K562 (cell line): ENCODE results near the gene A1BG. TPM values are rescaled to one million over a fixed set of nuclear protein-coding genes. Genes with fewer than 3 reads are reported as not detected.

Experiments used
- ATAC-seq: fragments of 200-7000 bp; cut with Tn5 transposase; 3 replicates; pipeline ENCODE4 v1.9.1; 2020; ENCODE audit warnings: moderate library complexity
- BruUV-seq: library from RNA; stranded (reverse); fragments of 400-500 nt; replicated peaks from 2 replicates; lab custom pipeline; 2021; lab: Mats Ljungman, UMichigan
- CTCF ChIA-PET: fragments of 300-600 bp; formaldehyde crosslinking; extraction: SDS; loops from one replicate; lab custom pipeline; 2021; ENCODE audit warnings: low intra/inter-chr PET ratio; lab: Yijun Ruan, JAX
- POLR2A ChIA-PET: fragments of 300-600, 350-650 bp; sonication (Branson Sonifier 250); formaldehyde crosslinking; extraction: SDS; loops from one replicate; lab custom pipeline; 2021; ENCODE audit warnings: antibody characterized with exemption, inconsistent platforms; lab: Yijun Ruan, JAX
- DNase-seq, 4 experiments: peaks; one replicate each; pipeline versions ENCODE4 v3.0.0 to v3.0.0-alpha.2; 2011 to 2018; ENCODE audit warnings: low spot score in 3 of 4, mixed read lengths in 3 of 4; ENCODE audit errors: extremely low read depth in 1 of 4
- FAIRE-seq: peaks from 2 replicates; lab custom pipeline; 2011; peaks lifted over from hg19 to GRCh38; lab: Jason Lieb, UNC
- H2AFZ ChIP-seq: 2 replicates; pipeline ENCODE4 v1.6.0; 2011; ENCODE audit warnings: low read depth, low read length, control low read depth, inconsistent platforms
- H3K27ac ChIP-seq: fragments of 200-600 bp; 3 replicates; pipeline ENCODE4 v1.8.0; 2011; ENCODE audit warnings: low read depth, mild to moderate bottlenecking, control low read depth, inconsistent platforms, low read length, moderate library complexity, mixed read lengths; ENCODE audit errors: extremely low read depth
- H3K27me3 ChIP-seq, 2 experiments: fragments of 300-600 bp in 1 of 2; 2 replicates in 1 of 2; 3 replicates in 1 of 2; pipeline versions ENCODE4 v1.6.0 to v1.8.0; 2011; ENCODE audit warnings: inconsistent platforms in 2 of 2, low read length in 2 of 2, mild to moderate bottlenecking in 1 of 2, mixed read lengths in 1 of 2, moderate library complexity in 1 of 2; ENCODE audit not compliant: control insufficient read depth in 2 of 2, insufficient read depth in 2 of 2
- H3K36me3 ChIP-seq: fragments of 300-600 bp; 3 replicates; pipeline ENCODE4 v1.8.0; 2011; ENCODE audit warnings: mild to moderate bottlenecking, low read length, inconsistent platforms; ENCODE audit not compliant: control insufficient read depth, insufficient read depth
- H3K4me1 ChIP-seq, 2 experiments: fragments of 200-600 bp in 1 of 2; replicated peaks in 1 of 2; 2 replicates in 1 of 2; 3 replicates in 1 of 2; pipeline versions ENCODE4 v1.5.1 to v1.8.0; 2011; ENCODE audit warnings: inconsistent platforms in 2 of 2, low read length in 2 of 2, mild to moderate bottlenecking in 1 of 2, mixed read lengths in 1 of 2, moderate library complexity in 1 of 2; ENCODE audit not compliant: control insufficient read depth in 2 of 2, insufficient read depth in 2 of 2
- H3K4me2 ChIP-seq: 2 replicates; pipeline ENCODE4 v1.6.1; 2011; ENCODE audit warnings: low read length, control low read depth, inconsistent platforms, mixed read lengths; ENCODE audit not compliant: insufficient read depth
- H3K4me3 ChIP-seq: fragments of 200-600 bp; sonication (generic), shearing (Covaris generic); 2 replicates; pipeline ENCODE4 v1.5.1; 2016; ENCODE audit warnings: control low read depth, inconsistent platforms
- H3K79me2 ChIP-seq: fragments of 200-600 bp; 3 replicates; pipeline ENCODE4 v1.8.0; 2011; ENCODE audit warnings: low read length, inconsistent platforms; ENCODE audit not compliant: control insufficient read depth, insufficient read depth
- H3K9ac ChIP-seq, 2 experiments: 2 replicates each; pipeline versions ENCODE4 v1.6.0 to v1.6.1; 2011; ENCODE audit warnings: low read depth in 2 of 2, low read length in 2 of 2, control low read depth in 1 of 2, inconsistent platforms in 1 of 2, mild to moderate bottlenecking in 1 of 2, mixed read lengths in 1 of 2; ENCODE audit not compliant: insufficient read depth in 1 of 2
- H3K9me1 ChIP-seq: one replicate; pipeline ENCODE4 v1.6.0; 2011; ENCODE audit warnings: inconsistent platforms, mild to moderate bottlenecking, low read length, moderate library complexity; ENCODE audit not compliant: control insufficient read depth, insufficient read depth
- H3K9me3 ChIP-seq: replicated peaks from 2 replicates; pipeline ENCODE4 v1.5.1; 2011; ENCODE audit warnings: low read depth, low read length, inconsistent platforms; ENCODE audit not compliant: control insufficient read depth, insufficient read depth
- H4K20me1 ChIP-seq: replicated peaks from 2 replicates; pipeline ENCODE4 v1.6.1; 2011; ENCODE audit warnings: low read length, inconsistent platforms, mixed read lengths; ENCODE audit not compliant: control insufficient read depth, insufficient read depth
- CTCF ChIP-seq, 3 experiments: IDR thresholded peaks in 2 of 3; conservative IDR thresholded peaks in 1 of 3; 2 replicates each; pipeline ENCODE4 v1.5.1; 2011 to 2012; ENCODE audit warnings: low read length in 3 of 3, mild to moderate bottlenecking in 3 of 3, control low read depth in 2 of 3, improper control_type of control experiment in 1 of 3, inconsistent platforms in 1 of 3, low read depth in 1 of 3, mixed read lengths in 1 of 3, moderate library complexity in 1 of 3; ENCODE audit not compliant: insufficient read depth in 2 of 3
- DNMT1 ChIP-seq: fragments of 450-650 bp; IDR thresholded peaks from 2 replicates; pipeline ENCODE4 v1.6.1; 2016; ENCODE audit warnings: antibody characterized with exemption, mild to moderate bottlenecking
- HBP1 ChIP-seq: fragments of 450-650 bp; formaldehyde crosslinking; IDR thresholded peaks from 2 replicates; pipeline ENCODE4 v1.4.0; 2022; ENCODE audit warnings: missing genetic modification characterization
- HSF4 ChIP-seq: fragments of 250-450 bp; sonication (Bioruptor Pico); IDR thresholded peaks from 2 replicates; pipeline ENCODE4 v2.1.2; 2022; ENCODE audit warnings: mild to moderate bottlenecking, moderate library complexity, borderline replicate concordance
- MECOM ChIP-seq: fragments of 250-450 bp; sonication (Bioruptor Pico); IDR thresholded peaks from 2 replicates; pipeline ENCODE4 v1.8.0; 2022; ENCODE audit warnings: inconsistent platforms
- PHB ChIP-seq: fragments of 250-450 bp; sonication (Bioruptor Pico); IDR thresholded peaks from 2 replicates; pipeline ENCODE4 v1.5.0; 2021
- SPI1 ChIP-seq: IDR thresholded peaks from 2 replicates; pipeline ENCODE4 v1.6.1; 2011; ENCODE audit warnings: low read depth, low read length, control low read depth, borderline replicate concordance
- STAG1 ChIP-seq: sonication (generic); formaldehyde crosslinking; IDR thresholded peaks from 2 replicates; pipeline ENCODE4 v1.5.0; 2020; ENCODE audit warnings: missing genetic modification reagents, borderline replicate concordance
- SUPT5H ChIP-seq: fragments of 450-650 bp; IDR thresholded peaks from 2 replicates; pipeline ENCODE4 v1.6.1; 2016
- TFE3 ChIP-seq: fragments of 450-650 bp; formaldehyde crosslinking; IDR thresholded peaks from 2 replicates; pipeline ENCODE4 v1.4.0; 2020; ENCODE audit warnings: mild to moderate bottlenecking, mixed read lengths
- ZBTB33 ChIP-seq: sonication (generic); formaldehyde crosslinking; IDR thresholded peaks from 2 replicates; pipeline ENCODE4 v1.8.1; 2023; ENCODE audit warnings: mild to moderate bottlenecking, missing genetic modification reagents
- WGBS: fragments of 100-300 bp; shearing (Covaris generic); methylation state at CpG from one replicate; pipeline ENCODE4 v1.1.6; 2016; ENCODE audit warnings: low coverage, mixed read lengths; ENCODE audit not compliant: insufficient coverage; ENCODE audit errors: missing lambda C conversion rate; 5-methylcytosine and 5-hydroxymethylcytosine counted together
- in situ Hi-C: fragments of 300-500 bp; cut with MboI; formaldehyde crosslinking; loops from 4 replicates; pipeline ENCODE4 v1.15.0; 2018; ENCODE audit warnings: inconsistent platforms, mixed read lengths
- intact Hi-C: fragments of 100-400 bp; cut with micrococcal nuclease; formaldehyde crosslinking; loops from 2 replicates; pipeline ENCODE4 v1.14.2; 2022
- polyA plus RNA-seq, 8 experiments: library from polyadenylated mRNA; depleted of rRNA in 4 of 8; stranded (reverse) in 5 of 8; unstranded in 3 of 8; fragments of >200 nt; fragmentation: Nextera tagmentation in 2 of 8; fragmentation: Illumina TruSeq in 1 of 8; extraction: Ambion mirVana in 2 of 8; extraction: Trizol in 1 of 8; gene quantifications; 2 replicates each; pipeline versions ENCODE4 v1.2.1 to v1.2.3, GENCODE V29; 2011 to 2014; ENCODE audit warnings: inconsistent platforms in 1 of 8, missing spikeins in 1 of 8
- total RNA-seq, 7 experiments: library from RNA; depleted of rRNA in 6 of 7; stranded (reverse); fragments of >200 nt in 6 of 7; fragmentation: Illumina TruSeq in 2 of 7; extraction: Trizol in 2 of 7; gene quantifications; 2 replicates each; pipeline versions ENCODE4 v1.2.1 to v1.2.3, GENCODE V29; 2011 to 2021; ENCODE audit warnings: low replicate concordance in 1 of 7

A1BG gene
- total and polyA plus RNA-seq, 9 of the 15 experiments (the other 6 are each of a cell fraction or from before 2014, with no cell fraction given): 0.10 to 19.8 (median 2.6) TPM

GRCh38 chr19:58338825-58339558, 14.3 kb downstream of the A1BG start:
- H3K27me3 ChIP-seq: no peaks in the 10 kb centered on the region
- H2AFZ ChIP-seq: no peak overlapping the region
- no peak for FAIRE-seq
- in situ Hi-C loops (no loop called here), intact Hi-C loops (no loop called here)
- no peak overlapping the region for H3K9ac ChIP-seq
- 88% methylated on average over 30 of the region's 30 CpGs for WGBS
- peak in 2 of 4 experiments; percentile 27 to 37 for DNase-seq
- H3K4me1 ChIP-seq: peaks cover 0 to 7% of the 10 kb centered on the region in 2 experiments; a peak in 1 of 5 replicates
- no peaks in the 10 kb centered on the region for H4K20me1 ChIP-seq
- H3K4me2 ChIP-seq: no peak overlapping the region
- CTCF ChIA-PET: no interaction called here
- H3K9me1 ChIP-seq: no peaks in the 10 kb centered on the region
- BruUV-seq: no TSS peak
- H3K79me2 ChIP-seq: no peaks in the 10 kb centered on the region
- no peak overlapping the region for H3K4me3 ChIP-seq
- H3K9me3 ChIP-seq: peaks cover 2% of the 10 kb centered on the region; the same call in 1 of the 2 replicates
- H3K27ac ChIP-seq: no peak overlapping the region
- POLR2A ChIA-PET: interaction anchor here (0.6 kb wide), 1 partner anchor 35 kb away, joined by 4 read pairs; no protein-coding TSS in a partner anchor
- ATAC-seq: peak; percentile 71
- H3K36me3 ChIP-seq: peaks cover 59% of the 10 kb centered on the region
- TF ChIP-seq CTCF (IDR thresholded peaks at IDR 0.05 in 2 of 3, conservative IDR thresholded peaks at IDR 0.05 in 1 of 3; ENCODE audit: insufficient read depth in 2 of 3, low read depth in 1 of 3, low read length in 3 of 3) (peak in 2 of 3 experiments; percentile 23 to 31; a peak in 3 of 6 replicates), MECOM (CRISPR knock-in tag) (no peak), SUPT5H (no peak), PHB (no peak), HSF4 (CRISPR knock-in tag) (no peak), DNMT1 (no peak), ZBTB33 (peak; percentile 51; the same call in 1 of the 2 replicates), TFE3 (CRISPR knock-in tag) (no peak), HBP1 (CRISPR knock-in tag) (no peak), STAG1 (CRISPR knock-in tag) (no peak), SPI1 (no peak)
